Esophagus mucosa (tissue), 1 donor: ENCODE results near the gene ARMH4. TPM values are rescaled to one million over a fixed set of nuclear protein-coding genes. Genes with fewer than 3 reads are reported as not detected.

Source experiments
- ATAC-seq: fragments of 200-7000 bp; cut with Tn5 transposase; one replicate; pipeline ENCODE4 v1.9.1; 2020
- total RNA-seq: library from RNA; stranded (reverse); gene quantifications from one replicate; pipeline ENCODE4 v1.2.4, GENCODE V29; 2023
- donor health status: DM: yes; HTN: yes; CAD: no.

The ARMH4 gene
- total RNA-seq, 1 donor from 2014 or later = 0.72 TPM

DNA sequence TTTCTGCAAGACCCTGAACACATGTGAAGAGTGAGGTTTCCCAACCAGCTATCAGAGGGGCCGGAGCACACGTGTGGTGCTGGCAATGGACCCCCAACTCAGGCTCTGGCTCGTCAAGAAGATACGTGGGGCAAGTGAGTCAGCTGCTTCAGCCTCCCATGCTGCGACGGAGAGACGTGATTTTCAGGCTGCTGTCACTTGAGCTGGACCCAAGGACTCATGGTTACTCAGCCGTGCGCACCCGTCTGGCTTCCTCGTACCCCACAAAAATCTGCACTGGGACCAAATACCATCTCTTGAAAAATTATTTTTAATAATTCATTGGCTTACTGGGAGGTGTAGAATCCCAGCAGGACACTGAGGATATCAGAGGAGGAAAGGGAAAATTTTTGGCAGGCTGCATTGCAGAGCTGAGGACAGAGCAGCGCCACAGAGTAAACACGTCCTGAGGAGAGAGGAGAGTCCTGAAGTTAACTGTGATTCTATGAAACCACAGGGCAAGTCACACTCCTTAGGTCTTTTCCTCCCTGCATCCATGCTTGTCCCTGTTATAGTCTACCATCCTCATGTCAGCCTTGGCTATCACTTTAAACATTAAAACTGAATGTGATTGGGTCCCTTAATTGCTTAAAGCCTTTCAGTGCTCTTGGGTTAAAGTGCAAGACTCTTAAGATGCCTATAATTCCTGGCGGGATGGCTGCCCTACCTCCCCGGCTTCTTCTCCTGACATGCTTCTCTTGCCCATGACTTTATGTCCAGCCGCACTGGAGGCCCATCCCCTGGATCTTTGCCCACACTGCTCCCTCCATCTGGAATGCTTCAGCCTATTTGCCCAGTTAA, 190.8 kb downstream of the ARMH4 start:
- no peak for ATAC-seq

DNA sequence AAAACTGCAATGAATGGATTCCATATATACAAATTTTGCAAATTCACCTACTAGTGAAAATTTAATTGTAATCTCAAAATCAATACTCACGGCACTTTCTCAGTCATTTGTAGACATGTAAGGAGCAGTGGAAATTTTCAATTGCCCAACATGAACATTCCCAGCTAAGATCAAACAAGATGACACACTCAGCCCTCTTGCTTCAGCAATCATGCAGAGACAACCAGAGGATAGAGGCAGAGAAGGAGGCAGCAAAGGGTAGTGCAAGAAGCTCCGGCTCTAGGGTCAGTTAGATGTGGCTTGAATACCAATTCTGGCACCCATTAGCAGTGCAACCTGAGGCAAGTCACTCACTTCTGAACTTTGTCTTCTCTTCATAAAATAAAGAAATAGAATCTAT, 194.6 kb downstream of the ARMH4 start:
- no peak for ATAC-seq

Other genes with a start within 250 kb of the ARMH4 start
- 36.2 TPM for gene ACTR10, start 47.9 kb upstream of the ARMH4 start, total RNA-seq
- gene PSMA3, start 92.6 kb upstream of the ARMH4 start, total RNA-seq = 142 TPM
- gene ARID4A, start 146.3 kb upstream of the ARMH4 start, total RNA-seq = 9.5 TPM
- gene TOMM20L, start 243.7 kb upstream of the ARMH4 start, total RNA-seq = not detected